GM06990 (cell line): ENCODE results near the gene ADGRA1.

Experiments
- DNase-seq: peaks from one replicate; pipeline ENCODE4 v3.0.0-alpha.2; 2011; ENCODE audit not compliant: insufficient read length; ENCODE audit errors: extremely low read depth
- H3K27me3 ChIP-seq: replicated peaks from 2 replicates; pipeline ENCODE4 v1.6.0; 2011; ENCODE audit warnings: low read length; ENCODE audit not compliant: control insufficient read depth, insufficient read depth
- H3K36me3 ChIP-seq: 2 replicates; pipeline ENCODE4 v1.5.1; 2011; ENCODE audit warnings: low read length; ENCODE audit not compliant: control insufficient read depth, insufficient read depth
- H3K4me3 ChIP-seq: replicated peaks from 2 replicates; pipeline ENCODE4 v1.5.1; 2011; ENCODE audit warnings: low read depth, mild to moderate bottlenecking, control low read depth, low read length
- TF ChIP-seq, protein P1 (sequence below): IDR thresholded peaks from 2 replicates; pipeline ENCODE4 v1.5.1; 2011; ENCODE audit warnings: low read length, control low read depth, mild to moderate bottlenecking, inconsistent platforms; ENCODE audit not compliant: insufficient read depth, poor library complexity, severe bottlenecking

ADGRA1 gene

DNA sequence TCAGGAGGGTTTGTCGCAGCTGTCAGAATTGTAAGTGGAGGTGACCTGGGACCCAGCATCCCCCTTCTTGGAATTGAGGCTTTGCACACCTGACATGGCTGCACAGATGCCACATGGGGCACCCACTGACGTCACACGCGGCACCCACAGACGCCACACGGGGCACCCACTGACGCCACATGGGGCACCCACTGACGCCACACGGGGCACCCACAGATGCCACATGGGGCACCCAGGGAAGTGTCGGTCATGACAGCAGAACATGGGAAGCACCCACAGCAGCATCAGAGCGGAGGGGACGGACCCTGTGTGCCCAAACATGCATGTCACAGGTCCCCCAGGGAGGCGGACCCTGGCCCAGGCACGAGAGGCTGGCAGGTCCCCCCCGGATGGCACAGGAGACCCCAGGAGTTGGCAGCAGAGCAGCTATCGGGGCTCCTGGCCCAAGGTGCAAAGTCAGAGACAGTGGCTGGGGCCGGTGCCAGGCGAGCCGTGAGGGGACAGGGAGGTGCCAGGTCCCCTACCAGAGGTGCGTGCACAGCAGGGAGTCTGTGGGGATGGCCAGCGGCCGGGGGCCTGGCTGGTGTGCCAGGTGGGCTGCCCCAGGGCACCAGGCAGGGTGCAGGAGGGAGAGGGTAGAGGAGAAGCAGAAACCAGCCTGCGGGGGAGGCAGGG, 93.4 kb downstream of the ADGRA1 start:
- DNase-seq, result no peak
- TF ChIP-seq, protein P1, sequence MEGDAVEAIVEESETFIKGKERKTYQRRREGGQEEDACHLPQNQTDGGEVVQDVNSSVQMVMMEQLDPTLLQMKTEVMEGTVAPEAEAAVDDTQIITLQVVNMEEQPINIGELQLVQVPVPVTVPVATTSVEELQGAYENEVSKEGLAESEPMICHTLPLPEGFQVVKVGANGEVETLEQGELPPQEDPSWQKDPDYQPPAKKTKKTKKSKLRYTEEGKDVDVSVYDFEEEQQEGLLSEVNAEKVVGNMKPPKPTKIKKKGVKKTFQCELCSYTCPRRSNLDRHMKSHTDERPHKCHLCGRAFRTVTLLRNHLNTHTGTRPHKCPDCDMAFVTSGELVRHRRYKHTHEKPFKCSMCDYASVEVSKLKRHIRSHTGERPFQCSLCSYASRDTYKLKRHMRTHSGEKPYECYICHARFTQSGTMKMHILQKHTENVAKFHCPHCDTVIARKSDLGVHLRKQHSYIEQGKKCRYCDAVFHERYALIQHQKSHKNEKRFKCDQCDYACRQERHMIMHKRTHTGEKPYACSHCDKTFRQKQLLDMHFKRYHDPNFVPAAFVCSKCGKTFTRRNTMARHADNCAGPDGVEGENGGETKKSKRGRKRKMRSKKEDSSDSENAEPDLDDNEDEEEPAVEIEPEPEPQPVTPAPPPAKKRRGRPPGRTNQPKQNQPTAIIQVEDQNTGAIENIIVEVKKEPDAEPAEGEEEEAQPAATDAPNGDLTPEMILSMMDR, result no peak
- H3K27me3 ChIP-seq, result no peaks in the 10 kb centered on the region
- H3K4me3 ChIP-seq, result no peak overlapping the region
- H3K36me3 ChIP-seq, result no peaks in the 10 kb centered on the region
